Fibroblast of skin of abdomen (primary cell): Measurements from ENCODE around the gene CTSW.
"Not testable (repeated sequence)": the region's sequence is repeated elsewhere in the genome, so short reads cannot be mapped to it uniquely, and the experiment has no call there.

ENCODE experiments used
- DNase-seq: peaks from one replicate; pipeline ENCODE4 v3.0.0-alpha.2; 2013

Gene CTSW

GRCh38 chr11:65885808-65886536 is 6.3 kb downstream of the CTSW start:
- DNase-seq: no peak

GRCh38 chr11:65886826-65887722 is 7.4 kb downstream of the CTSW start:
- no peak for DNase-seq

DNA sequence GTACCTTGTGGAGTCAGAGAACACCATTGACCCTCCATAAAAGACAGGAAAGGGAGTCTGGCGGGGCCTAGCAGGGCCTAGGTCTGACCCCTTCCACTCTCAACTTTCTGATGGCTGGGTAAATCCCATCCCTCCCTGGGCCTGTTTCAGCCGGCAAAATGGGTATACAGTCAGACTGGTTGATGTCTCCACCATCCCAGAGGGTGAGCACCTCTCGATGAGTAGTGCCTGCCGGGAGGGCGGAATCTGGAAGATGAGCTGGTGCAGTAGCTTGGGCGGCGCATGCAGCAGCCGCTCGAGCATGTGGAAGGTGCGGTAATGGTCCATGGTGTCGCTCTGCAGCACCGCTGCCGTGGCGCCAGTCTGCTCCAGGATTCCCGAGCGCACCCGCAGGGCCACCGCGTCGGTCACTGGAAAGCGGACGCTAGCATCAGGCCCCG is 8.1 kb downstream of the CTSW start:
- no peak for DNase-seq

DNA sequence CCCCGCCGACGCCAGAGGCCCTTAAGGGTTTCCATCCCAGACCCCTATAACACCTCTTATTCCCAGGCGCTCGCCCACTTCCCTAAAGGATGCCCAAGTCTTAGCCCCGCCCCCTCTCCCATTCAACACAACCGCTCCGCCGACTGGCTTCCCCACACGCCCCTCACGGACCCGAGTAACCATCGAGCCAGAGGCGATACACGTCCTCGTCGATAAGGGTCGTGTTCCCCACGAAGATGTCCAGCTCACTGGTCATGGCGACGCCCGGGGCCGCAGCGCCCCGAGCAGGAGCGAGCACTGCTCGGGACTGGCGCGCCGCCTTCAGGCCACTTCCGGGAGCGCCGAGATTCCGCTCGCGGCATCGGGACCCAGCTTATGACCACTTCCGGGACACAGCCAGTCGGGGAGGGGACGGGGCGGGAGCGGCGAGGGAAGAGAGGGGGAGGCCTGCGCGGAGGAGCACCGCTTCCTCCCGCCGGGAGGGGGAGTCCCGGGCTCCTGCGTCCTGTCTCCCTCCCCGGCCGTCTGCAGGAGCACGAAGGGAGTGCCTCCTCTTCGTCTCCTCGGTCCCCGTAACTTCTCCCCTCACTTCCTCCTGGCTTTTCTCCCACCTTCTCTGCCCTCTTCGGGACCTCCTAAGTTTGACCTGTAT is 8.7 kb downstream of the CTSW start, which contains the start of gene FIBP:
TSS of gene FIBP (minus strand) at position 309 of the 652 bp plus-strand sequence. CDS start at position 256, 53 bp downstream.
- DNase-seq: peak; percentile 98

GRCh38 chr11:65890324-65891218 is 10.9 kb downstream of the CTSW start, which contains the start of gene CCDC85B:
TSS of gene CCDC85B (plus strand) at chr11:65890673. CDS start at chr11:65890784, 111 bp downstream.
- DNase-seq: peak; percentile 96

GRCh38 chr11:65891219-65892136 is 11.8 kb downstream of the CTSW start:
- no peak for DNase-seq

DNA sequence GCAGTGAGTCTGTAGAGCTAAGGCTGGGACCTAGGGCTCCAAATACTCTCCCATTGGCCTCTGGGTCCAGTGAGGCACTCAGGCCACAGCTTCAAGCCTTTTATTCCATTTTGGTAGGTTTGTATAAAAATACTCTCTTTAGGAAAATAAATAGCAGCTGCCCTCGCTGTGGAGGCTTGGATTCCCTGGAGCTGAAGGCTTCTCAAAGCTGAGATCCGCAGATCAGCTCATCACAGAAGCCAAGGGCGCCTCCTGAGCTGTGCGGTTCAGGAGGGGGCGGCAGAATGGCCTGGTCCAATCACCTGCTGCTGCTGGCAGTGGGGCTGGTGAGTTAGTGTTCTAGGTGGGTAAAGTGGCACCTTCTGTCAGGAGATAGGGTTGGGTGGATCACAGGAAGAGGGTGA is 12.5 kb downstream of the CTSW start:
- not testable (repeated sequence) for DNase-seq

GRCh38 chr11:65892661-65893317 is 13.2 kb downstream of the CTSW start:
- DNase-seq: no peak

DNA sequence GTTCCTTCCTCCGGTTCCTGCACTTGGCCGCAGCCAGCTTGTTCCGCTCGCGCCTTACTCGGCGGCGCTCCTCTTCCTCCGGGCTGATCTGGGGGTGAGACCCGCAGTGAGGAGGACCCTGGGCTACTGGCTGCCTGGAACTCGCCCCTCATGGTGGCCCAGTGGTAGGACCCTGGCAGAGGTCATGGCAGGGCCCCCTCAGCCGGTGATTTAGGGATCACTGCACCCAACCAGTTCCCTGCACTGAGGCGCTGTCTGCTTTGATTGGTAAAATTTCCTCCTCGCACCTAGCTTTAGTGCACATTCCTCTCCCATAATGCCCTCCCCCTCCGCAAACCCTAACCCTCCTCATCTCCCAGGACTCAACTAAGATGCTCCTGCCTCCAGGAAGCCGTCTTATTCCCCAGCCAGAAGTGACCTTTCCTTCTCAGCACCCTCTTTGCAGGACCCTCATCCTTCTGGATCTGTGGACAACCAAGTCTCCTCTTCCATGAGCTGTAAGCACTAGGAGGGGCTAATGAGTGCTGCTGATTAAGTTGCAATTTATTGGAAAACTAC is 14.5 kb downstream of the CTSW start:
- DNase-seq: no peak

DNA sequence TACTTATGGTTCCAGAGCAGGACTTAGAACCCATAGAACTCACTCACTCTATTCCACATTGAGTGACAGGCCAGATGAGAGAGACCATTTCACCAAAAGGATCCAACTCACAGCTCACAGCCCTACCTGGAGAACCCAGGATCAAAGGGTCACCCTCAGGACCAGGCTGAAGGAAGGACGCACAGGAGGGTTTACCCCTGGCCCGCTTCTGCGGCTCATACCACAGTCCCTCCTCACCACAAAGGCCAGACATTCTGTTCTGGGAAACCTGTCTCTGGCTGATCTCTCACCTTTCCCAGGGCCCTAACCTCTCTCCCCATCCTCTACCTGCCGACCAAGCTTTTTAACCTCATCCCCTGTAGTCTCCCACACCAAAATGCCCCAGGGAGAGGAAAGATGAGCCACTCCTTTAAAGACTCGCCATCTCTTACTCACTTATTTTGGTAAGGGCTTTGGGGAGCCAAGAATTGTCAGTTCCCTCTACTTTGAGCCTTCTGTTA is 15.9 kb downstream of the CTSW start:
- no peak for DNase-seq

GRCh38 chr11:65896034-65896999 is 16.7 kb downstream of the CTSW start:
- no peak for DNase-seq

DNA sequence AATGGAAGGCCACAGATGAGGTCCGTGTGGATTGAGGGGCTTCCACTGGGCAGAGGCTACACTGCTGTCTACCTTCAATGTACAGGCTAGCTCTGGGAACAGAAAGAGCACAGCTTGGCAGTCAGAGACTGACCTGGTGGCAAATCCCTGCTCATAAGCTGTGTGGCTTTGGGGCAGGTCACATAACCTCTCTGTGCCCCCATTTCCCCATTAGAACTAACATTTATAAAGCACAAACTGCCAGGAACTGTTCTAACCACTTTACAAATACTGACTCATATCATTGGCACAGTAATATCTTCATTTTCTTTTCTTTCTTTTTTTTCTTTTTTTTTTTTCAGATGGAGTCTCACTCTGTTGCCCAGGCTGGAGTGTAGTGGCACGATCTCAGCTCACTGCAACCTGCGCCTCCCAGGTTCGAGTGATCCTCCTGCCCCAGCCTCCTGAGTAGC is 17.4 kb downstream of the CTSW start:
- no peak for DNase-seq

GRCh38 chr11:65898656-65899355 is 19.2 kb downstream of the CTSW start:
- DNase-seq: no peak

DNA sequence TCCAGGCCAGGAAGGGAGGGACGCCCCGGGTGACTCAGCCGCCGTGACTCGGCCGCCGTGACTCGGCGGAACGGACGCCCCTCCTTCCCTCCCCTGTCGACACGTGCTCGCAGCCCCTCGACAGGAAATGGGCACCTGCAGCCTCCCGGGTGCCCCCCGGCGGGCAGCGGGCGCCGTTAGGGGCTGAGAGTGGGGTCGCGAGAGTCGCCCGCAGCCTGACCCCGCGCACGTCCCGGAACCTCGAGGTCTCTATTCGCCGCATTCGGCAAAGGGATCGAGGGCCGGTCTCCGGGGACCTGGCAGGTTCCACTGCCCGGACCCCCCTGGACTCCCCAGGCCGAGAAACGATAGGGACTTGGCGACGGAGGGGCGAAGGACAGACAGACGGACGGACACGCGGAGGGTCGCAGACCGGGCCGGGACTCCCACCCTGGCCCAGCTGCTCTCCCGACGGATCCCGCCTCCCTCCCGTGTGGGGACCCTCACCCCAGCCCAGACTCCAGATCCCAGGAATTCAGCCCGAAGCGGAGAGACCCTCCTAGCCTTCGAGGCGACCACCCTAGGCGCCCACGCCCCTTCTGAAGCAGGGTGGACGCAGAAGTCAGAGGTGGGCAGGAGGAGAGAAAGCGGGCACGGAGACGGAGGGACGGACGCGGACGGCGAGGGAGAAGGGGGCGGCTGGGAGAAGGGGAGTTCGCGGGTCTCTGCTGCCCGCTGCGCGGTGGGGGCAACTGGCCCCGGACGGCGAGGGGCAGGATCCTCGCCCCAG is 19.9 kb downstream of the CTSW start:
- DNase-seq: peak; percentile 79

DNA sequence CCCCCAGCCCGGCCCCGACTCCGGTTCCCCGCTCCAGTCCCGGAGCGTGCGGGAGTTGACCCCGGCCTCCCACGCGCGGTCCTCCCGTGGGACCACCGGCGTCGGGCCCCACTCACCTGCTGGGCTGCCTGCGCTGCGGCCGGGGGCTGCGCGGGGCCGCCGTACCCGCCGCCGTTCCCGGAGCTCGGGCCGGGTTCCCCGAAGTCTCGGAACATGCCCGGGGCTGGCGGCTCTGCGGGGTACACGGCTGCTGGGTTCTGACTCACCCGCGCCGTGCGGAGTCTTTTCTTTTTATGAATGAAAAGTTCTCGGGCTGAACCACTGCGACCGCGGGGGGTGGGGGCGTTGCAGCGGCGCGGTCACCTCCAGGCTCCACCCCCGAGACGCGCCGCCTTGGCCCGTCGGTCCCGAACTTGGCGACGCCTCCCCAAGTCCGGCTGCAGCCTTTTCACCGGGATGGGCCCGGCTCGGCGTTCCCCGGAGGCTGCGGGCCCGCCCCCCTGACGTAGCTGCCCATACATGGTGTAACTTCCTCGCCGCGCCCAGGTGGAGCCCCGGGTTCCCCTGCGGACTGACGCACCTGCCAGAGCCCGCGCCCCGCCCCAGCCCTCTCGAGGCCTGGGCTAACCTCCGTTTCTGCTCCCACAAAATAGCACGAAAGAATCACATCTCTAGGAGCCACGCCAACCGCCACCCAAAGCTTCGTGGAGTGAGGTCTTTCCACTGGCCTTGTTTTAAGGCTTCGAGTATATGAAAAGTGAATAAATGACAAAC is 20.7 kb downstream of the CTSW start, which contains the start of gene FOSL1:
TSS of gene FOSL1 (minus strand) at position 264 of the 774 bp plus-strand sequence. CDS start at position 215, 49 bp downstream.
- peak; percentile 95 for DNase-seq

DNA sequence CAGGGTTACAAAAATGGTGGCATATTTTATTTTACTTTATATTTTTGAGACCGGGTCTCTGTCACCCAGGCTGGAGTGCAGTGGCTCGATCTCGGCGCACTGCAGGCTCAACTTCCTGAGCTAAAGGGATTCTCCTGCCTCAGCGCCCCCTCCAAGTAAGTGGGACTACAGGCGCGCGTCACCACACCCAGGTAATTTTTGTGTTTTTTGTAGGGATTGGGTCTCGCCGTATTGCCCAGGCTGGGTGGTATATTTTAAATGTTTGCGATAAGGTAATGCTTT is 21.2 kb downstream of the CTSW start:
- DNase-seq: no peak
